Keratinocyte (primary cell): ENCODE measurements around the gene ZNF24. TPM values are rescaled to one million over a fixed set of nuclear protein-coding genes. Genes with fewer than 3 reads are reported as not detected.

ENCODE experiments used
- DNase-seq: peaks from one replicate; pipeline ENCODE4 v3.0.0-alpha.2; 2011; ENCODE audit warnings: low read depth, missing footprints, low spot score
- FAIRE-seq: peaks from 2 replicates; lab custom pipeline; 2011; peaks lifted over from hg19 to GRCh38; lab: Jason Lieb, UNC
- H2AFZ ChIP-seq: 2 replicates; pipeline ENCODE4 v1.6.0; 2012; ENCODE audit warnings: low read length, control low read depth, inconsistent platforms; ENCODE audit not compliant: control insufficient read depth
- H3K27ac ChIP-seq: 2 replicates; pipeline ENCODE4 v1.5.1; 2011; ENCODE audit warnings: low read length; ENCODE audit not compliant: control insufficient read depth, insufficient read depth
- H3K27me3 ChIP-seq: 3 replicates; pipeline ENCODE4 v1.6.0; 2011; ENCODE audit warnings: low read length; ENCODE audit not compliant: control insufficient read depth, insufficient read depth; ENCODE audit errors: extremely low read depth
- H3K36me3 ChIP-seq, 2 experiments: 2 replicates in 1 of 2; 3 replicates in 1 of 2; pipeline ENCODE4 v1.5.1; 2011; ENCODE audit warnings: low read length in 2 of 2, mild to moderate bottlenecking in 1 of 2; ENCODE audit not compliant: control insufficient read depth in 2 of 2, insufficient read depth in 2 of 2; ENCODE audit errors: extremely low read depth in 1 of 2
- H3K4me1 ChIP-seq: 3 replicates; pipeline ENCODE4 v1.5.1; 2011; ENCODE audit warnings: low read length; ENCODE audit not compliant: control insufficient read depth, insufficient read depth; ENCODE audit errors: extremely low read depth
- H3K4me2 ChIP-seq: 3 replicates; pipeline ENCODE4 v1.6.0; 2011; ENCODE audit warnings: low read depth, low read length; ENCODE audit not compliant: control insufficient read depth, insufficient read depth; ENCODE audit errors: extremely low read depth
- H3K4me3 ChIP-seq, 3 experiments: fragments of 200-600 bp in 1 of 3; sonication (generic) in 1 of 3; 2 replicates in 2 of 3; 3 replicates in 1 of 3; pipeline ENCODE4 v1.5.1; 2011 to 2016; ENCODE audit warnings: low read length in 3 of 3, mild to moderate bottlenecking in 3 of 3, control low read depth in 2 of 3, inconsistent platforms in 1 of 3, low read depth in 1 of 3, mixed read lengths in 1 of 3, mixed run types in 1 of 3, moderate library complexity in 1 of 3; ENCODE audit not compliant: control insufficient read depth in 2 of 3, insufficient read depth in 2 of 3; ENCODE audit errors: extremely low read depth in 1 of 3
- H3K79me2 ChIP-seq: 2 replicates; pipeline ENCODE4 v1.6.0; 2012; ENCODE audit warnings: low read length; ENCODE audit not compliant: control insufficient read depth, insufficient read depth
- H3K9ac ChIP-seq: 3 replicates; pipeline ENCODE4 v1.6.0; 2011; ENCODE audit warnings: low read length; ENCODE audit not compliant: control insufficient read depth, insufficient read depth; ENCODE audit errors: extremely low read depth
- H3K9me1 ChIP-seq: 3 replicates; pipeline ENCODE4 v1.6.0; 2011; ENCODE audit warnings: low read length; ENCODE audit not compliant: control insufficient read depth, insufficient read depth; ENCODE audit errors: extremely low read depth
- H3K9me3 ChIP-seq: 2 replicates; pipeline ENCODE4 v1.5.1; 2012; ENCODE audit warnings: low read depth, low read length; ENCODE audit not compliant: control insufficient read depth
- H4K20me1 ChIP-seq: 3 replicates; pipeline ENCODE4 v1.6.0; 2011; ENCODE audit warnings: low read length; ENCODE audit not compliant: control insufficient read depth, insufficient read depth; ENCODE audit errors: extremely low read depth
- CTCF ChIP-seq, 3 experiments: IDR thresholded peaks in 1 of 3; conservative IDR thresholded peaks in 1 of 3; optimal IDR thresholded peaks in 1 of 3; 2 replicates in 2 of 3; 3 replicates in 1 of 3; pipeline versions ENCODE3 to v1.5.1; 2011; ENCODE audit warnings: low read length in 3 of 3, mild to moderate bottlenecking in 3 of 3, moderate library complexity in 2 of 3, control low read depth in 1 of 3, inconsistent platforms in 1 of 3; ENCODE audit not compliant: insufficient read depth in 2 of 3; ENCODE audit errors: extremely low read depth in 1 of 3
- EZH2 ChIP-seq: IDR thresholded peaks from one replicate; pipeline ENCODE4 v1.6.1; 2012; ENCODE audit warnings: inconsistent platforms, mild to moderate bottlenecking, low read length, moderate library complexity
- dilution Hi-C: fragments of 300-500 bp; cut with MboI; formaldehyde crosslinking; loops from one replicate; pipeline ENCODE4 v1.7.0; 2020; ENCODE audit warnings: low sequenced_read_pairs; ENCODE audit not compliant: extremely low pct_ligation_motif_present
- polyA plus RNA-seq, 5 experiments: library from polyadenylated mRNA; depleted of rRNA in 3 of 5; stranded (reverse) in 3 of 5; stranded (forward) in 1 of 5; unstranded in 1 of 5; fragments of >200 nt; gene quantifications; 1 replicate in 1 of 5; 2 replicates in 3 of 5; 3 replicates in 1 of 5; pipeline versions ENCODE4 v1.2.1 to v1.2.3, GENCODE V29; 2011 to 2012; ENCODE audit warnings: missing spikeins in 2 of 5, low read depth in 1 of 5, low replicate concordance in 1 of 5

Gene ZNF24
- polyA plus RNA-seq, 1 donor (not counting 4 experiments of a cell fraction or from before 2014, with no cell fraction given), result 20.3 TPM

GRCh38 chr18:35326695-35327387, 17.4 kb downstream of the ZNF24 start:
- FAIRE-seq, result peak; percentile 34
- H3K79me2 ChIP-seq, result no peaks in the 10 kb centered on the region

GRCh38 chr18:35324926-35325655, 19.1 kb downstream of the ZNF24 start:
- no peak for DNase-seq
- Histone ChIP-seq H3K9me1 (no peaks in the 10 kb centered on the region), H3K4me1 (peaks cover 2% of the 10 kb centered on the region), H3K36me3 (no peaks in the 10 kb centered on the region), H3K27me3 (no peaks in the 10 kb centered on the region), H2AFZ (no peak overlapping the region), H3K79me2 (no peaks in the 10 kb centered on the region), H3K9me3 (no peaks in the 10 kb centered on the region), H3K27ac (no peak overlapping the region), H3K9ac (no peak overlapping the region), H4K20me1 (no peaks in the 10 kb centered on the region), H3K4me2 (no peak overlapping the region), H3K4me3 (no peak overlapping the region)
- dilution Hi-C loops, result no loop called here
- TF ChIP-seq CTCF (optimal IDR thresholded peaks at IDR 0.05 in 1 of 3, IDR thresholded peaks at IDR 0.05 in 1 of 3, conservative IDR thresholded peaks at IDR 0.05 in 1 of 3; ENCODE audit: extremely low read depth in 1 of 3, insufficient read depth in 2 of 3, low read length in 3 of 3), result no peak
- TF ChIP-seq EZH2, result no peak
- no peak for FAIRE-seq

More at GRCh38 chr18:35326695-35327387, 17.4 kb downstream of the ZNF24 start:
- dilution Hi-C loops, result no loop called here
- no peak overlapping the region for H3K9ac ChIP-seq
- no peak for TF ChIP-seq CTCF (optimal IDR thresholded peaks at IDR 0.05 in 1 of 3, IDR thresholded peaks at IDR 0.05 in 1 of 3, conservative IDR thresholded peaks at IDR 0.05 in 1 of 3; ENCODE audit: extremely low read depth in 1 of 3, insufficient read depth in 2 of 3, low read length in 3 of 3)
- no peak for TF ChIP-seq EZH2
- DNase-seq, result no peak
- H3K4me2 ChIP-seq, result no peak overlapping the region
- H3K27ac ChIP-seq, result no peak overlapping the region
- no peaks in the 10 kb centered on the region for H3K9me1 ChIP-seq
- H3K36me3 ChIP-seq, result no peaks in the 10 kb centered on the region
- no peaks in the 10 kb centered on the region for H4K20me1 ChIP-seq
- no peaks in the 10 kb centered on the region for H3K27me3 ChIP-seq
- no peaks in the 10 kb centered on the region for H3K9me3 ChIP-seq
- H3K4me3 ChIP-seq, result no peak overlapping the region
- peaks cover 2% of the 10 kb centered on the region for H3K4me1 ChIP-seq
- H2AFZ ChIP-seq, result no peak overlapping the region
